Activated CD8-positive, alpha-beta T cell treated with anti-CD3 and anti-CD28 coated beads for 36 hours (primary cell): Measurements from ENCODE around the gene CHRNA10. TPM values are rescaled to one million over a fixed set of nuclear protein-coding genes. Genes with fewer than 3 reads are reported as not detected.
A peak's percentile ranks its signal among the peaks of the same experiment; 100 is the strongest.

Experiments used
- ATAC-seq: fragments of 200-7000 bp; cut with Tn5 transposase; one replicate; pipeline ENCODE4 v1.10.0; 2021; ENCODE audit warnings: mild to moderate bottlenecking, moderate library complexity
- CTCF ChIA-PET: fragments of 350-600 bp; sonication (Branson Sonifier 250); formaldehyde crosslinking; loops from one replicate; lab custom pipeline; 2021; ENCODE audit warnings: antibody characterized with exemption; lab: Charles Lee
- POLR2A ChIA-PET: fragments of 350-600 bp; sonication (Branson Sonifier 250); formaldehyde crosslinking; loops from one replicate; lab custom pipeline; 2021; ENCODE audit warnings: antibody characterized with exemption; lab: Charles Lee
- DNase-seq: peaks from one replicate; pipeline ENCODE4 v3.0.0-alpha.2; 2020
- H3K27ac Mint-ChIP-seq: one replicate; pipeline ENCODE4 v1.8.0; 2021; ENCODE audit warnings: mild to moderate bottlenecking, mixed read lengths
- H3K27me3 Mint-ChIP-seq: one replicate; pipeline ENCODE4 v1.8.0; 2021; ENCODE audit warnings: mixed read lengths
- H3K36me3 Mint-ChIP-seq: one replicate; pipeline ENCODE4 v1.8.0; 2021; ENCODE audit warnings: low read depth, mixed read lengths
- H3K4me1 Mint-ChIP-seq: one replicate; pipeline ENCODE4 v1.8.0; 2021; ENCODE audit warnings: low read depth, mixed read lengths
- H3K4me3 Mint-ChIP-seq: one replicate; pipeline ENCODE4 v1.8.0; 2021; ENCODE audit warnings: mild to moderate bottlenecking, moderate library complexity, mixed read lengths
- H3K9me3 Mint-ChIP-seq: one replicate; pipeline ENCODE4 v1.8.0; 2021; ENCODE audit warnings: mixed read lengths
- intact Hi-C: fragments of 100-400 bp; cut with micrococcal nuclease; formaldehyde crosslinking; loops from one replicate; pipeline ENCODE4 v1.10.0; 2022
- total RNA-seq, 2 experiments: library from RNA; stranded (reverse); gene quantifications; one replicate each; pipeline ENCODE4 v1.2.3, GENCODE V29; 2021
- TF ChIP-seq, protein P1 (sequence below): fragments of 200-600 bp; IDR thresholded peaks from one replicate; pipeline ENCODE4 v1.8.0; 2022; ENCODE audit warnings: antibody characterized with exemption, mild to moderate bottlenecking

The CHRNA10 gene
- total RNA-seq, 2 experiments from 2014 or later, result 0.58 to 1.0 TPM

GRCh38 chr11:3632070-3632660 lies 39.0 kb downstream of the CHRNA10 start:
- H3K4me3 Mint-ChIP-seq, result no peak overlapping the region
- CTCF ChIA-PET, result interaction anchor here (2.1 kb wide), 1 partner anchor 23 kb away, joined by 5 read pairs; no protein-coding TSS in a partner anchor
- ATAC-seq (no peak), DNase-seq (no peak)
- H3K27me3 Mint-ChIP-seq, result no peaks in the 10 kb centered on the region
- no peaks in the 10 kb centered on the region for H3K4me1 Mint-ChIP-seq
- no peak overlapping the region for H3K27ac Mint-ChIP-seq
- H3K36me3 Mint-ChIP-seq, result no peaks in the 10 kb centered on the region
- POLR2A ChIA-PET, result no interaction called here
- no peaks in the 10 kb centered on the region for H3K9me3 Mint-ChIP-seq
- intact Hi-C loops, result no loop called here
- TF ChIP-seq, protein P1, sequence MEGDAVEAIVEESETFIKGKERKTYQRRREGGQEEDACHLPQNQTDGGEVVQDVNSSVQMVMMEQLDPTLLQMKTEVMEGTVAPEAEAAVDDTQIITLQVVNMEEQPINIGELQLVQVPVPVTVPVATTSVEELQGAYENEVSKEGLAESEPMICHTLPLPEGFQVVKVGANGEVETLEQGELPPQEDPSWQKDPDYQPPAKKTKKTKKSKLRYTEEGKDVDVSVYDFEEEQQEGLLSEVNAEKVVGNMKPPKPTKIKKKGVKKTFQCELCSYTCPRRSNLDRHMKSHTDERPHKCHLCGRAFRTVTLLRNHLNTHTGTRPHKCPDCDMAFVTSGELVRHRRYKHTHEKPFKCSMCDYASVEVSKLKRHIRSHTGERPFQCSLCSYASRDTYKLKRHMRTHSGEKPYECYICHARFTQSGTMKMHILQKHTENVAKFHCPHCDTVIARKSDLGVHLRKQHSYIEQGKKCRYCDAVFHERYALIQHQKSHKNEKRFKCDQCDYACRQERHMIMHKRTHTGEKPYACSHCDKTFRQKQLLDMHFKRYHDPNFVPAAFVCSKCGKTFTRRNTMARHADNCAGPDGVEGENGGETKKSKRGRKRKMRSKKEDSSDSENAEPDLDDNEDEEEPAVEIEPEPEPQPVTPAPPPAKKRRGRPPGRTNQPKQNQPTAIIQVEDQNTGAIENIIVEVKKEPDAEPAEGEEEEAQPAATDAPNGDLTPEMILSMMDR, result no peak

DNA sequence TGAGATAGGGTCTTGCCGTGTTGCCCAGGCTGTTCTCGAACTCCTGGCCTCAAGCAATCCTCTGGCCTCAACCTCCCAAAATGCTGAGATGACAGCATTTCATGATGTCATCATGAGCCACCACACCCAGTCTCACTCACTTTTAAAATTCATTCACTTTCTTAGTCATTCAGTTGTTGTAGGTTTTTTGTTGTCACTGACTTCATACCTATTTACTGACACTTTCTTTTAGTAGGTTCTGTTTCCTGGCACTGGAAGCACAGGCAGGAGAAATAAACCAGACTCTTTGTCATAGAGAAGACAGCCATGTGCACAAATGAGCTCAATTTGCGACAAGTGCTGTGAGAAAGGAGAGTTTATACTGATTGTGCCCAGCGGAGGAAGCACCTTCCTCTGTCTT lies 39.9 kb downstream of the CHRNA10 start:
- H3K27me3 Mint-ChIP-seq, result peaks cover 3% of the 10 kb centered on the region
- intact Hi-C loops, result no loop called here
- no peaks in the 10 kb centered on the region for H3K36me3 Mint-ChIP-seq
- H3K9me3 Mint-ChIP-seq, result no peaks in the 10 kb centered on the region
- ATAC-seq (no peak), DNase-seq (no peak)
- ChIA-PET CTCF (interaction anchor here (0.7 to 2.1 kb wide), 2 partner anchors 21 to 23 kb away, joined by 3 to 5 read pairs; no protein-coding TSS in a partner anchor), POLR2A (no interaction called here)
- H3K4me1 Mint-ChIP-seq, result peaks cover 3% of the 10 kb centered on the region
- TF ChIP-seq, protein P1, result no peak
- H3K4me3 Mint-ChIP-seq, result no peak overlapping the region
- no peak overlapping the region for H3K27ac Mint-ChIP-seq

DNA sequence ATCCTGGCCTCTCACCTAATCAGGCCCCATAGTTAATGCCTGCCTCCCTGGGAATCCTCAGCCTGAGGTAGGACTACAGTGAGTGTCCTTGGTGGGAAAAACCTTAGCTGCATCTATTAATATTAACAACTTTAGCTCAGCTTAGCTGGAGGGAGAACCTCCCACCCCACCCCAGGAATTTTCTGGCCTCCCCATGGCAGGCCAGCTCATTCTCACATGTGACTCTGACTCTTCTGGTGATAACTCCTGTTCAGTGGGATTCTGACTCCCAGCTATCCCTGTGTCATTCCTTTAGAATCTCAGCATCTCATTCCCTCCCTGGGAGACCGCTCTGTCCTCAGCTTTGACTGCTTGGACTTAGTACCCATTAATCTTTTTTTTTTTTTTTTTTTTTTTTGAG lies 43.9 kb downstream of the CHRNA10 start:
- Mint-ChIP-seq H3K9me3 (no peaks in the 10 kb centered on the region), H3K4me1 (peaks cover 3% of the 10 kb centered on the region), H3K4me3 (no peak overlapping the region), H3K36me3 (no peaks in the 10 kb centered on the region), H3K27me3 (peaks cover 3% of the 10 kb centered on the region), H3K27ac (no peak overlapping the region)
- DNase-seq, result no peak
- POLR2A ChIA-PET, result no interaction called here
- no peak for ATAC-seq
- TF ChIP-seq, protein P1, result no peak
- intact Hi-C loops, result no loop called here
- CTCF ChIA-PET, result no interaction called here

- ATAC-seq (no peak), DNase-seq (peak; percentile 22)
- Mint-ChIP-seq H3K27me3 (peaks cover 3% of the 10 kb centered on the region), H3K36me3 (no peaks in the 10 kb centered on the region), H3K27ac (no peak overlapping the region), H3K9me3 (no peaks in the 10 kb centered on the region), H3K4me1 (peaks cover 3% of the 10 kb centered on the region), H3K4me3 (no peak overlapping the region)
- CTCF ChIA-PET, result no interaction called here
- intact Hi-C loops, result no loop called here
- POLR2A ChIA-PET, result interaction anchor here (1.2 to 1.8 kb wide), 2 partner anchors 11 to 17 kb away, joined by 3 to 5 read pairs; no protein-coding TSS in a partner anchor
- TF ChIP-seq, protein P1, result no peak
Measured at GRCh38 chr11:3626250-3626960, 44.8 kb downstream of the CHRNA10 start.
